ENCODE measurements around the gene KLHL22.

The KLHL22 gene

GRCh38 chr22:20432244-20432686 lies 63.3 kb downstream of the KLHL22 start:
- DNase-seq (ENCODE audit: low spot score), result no peak

- no peak for DNase-seq (ENCODE audit: low spot score)
Measured at GRCh38 chr22:20431511-20432192, 63.9 kb downstream of the KLHL22 start.

GRCh38 chr22:20430720-20431510 lies 64.7 kb downstream of the KLHL22 start:
- DNase-seq (ENCODE audit: low spot score), result peak; percentile 40

- no peak for DNase-seq (ENCODE audit: low spot score)
Measured at GRCh38 chr22:20430101-20430719, 65.4 kb downstream of the KLHL22 start.

- no peak for DNase-seq (ENCODE audit: low spot score)
Measured at GRCh38 chr22:20429254-20430100, 66.1 kb downstream of the KLHL22 start.

GRCh38 chr22:20428496-20429253 lies 66.9 kb downstream of the KLHL22 start:
- no peak for DNase-seq (ENCODE audit: low spot score)

- no peak for DNase-seq (ENCODE audit: low spot score)
Measured at GRCh38 chr22:20427945-20428417, 67.6 kb downstream of the KLHL22 start.

- DNase-seq (ENCODE audit: low spot score), result no peak
Measured at GRCh38 chr22:20427104-20427944, 68.3 kb downstream of the KLHL22 start.

- no peak for DNase-seq (ENCODE audit: low spot score)
Measured at GRCh38 chr22:20426259-20426615, 69.4 kb downstream of the KLHL22 start.

GRCh38 chr22:20425566-20426258 lies 69.9 kb downstream of the KLHL22 start:
- DNase-seq (ENCODE audit: low spot score), result no peak

- no peak for DNase-seq (ENCODE audit: low spot score)
Measured at GRCh38 chr22:20424932-20425565, 70.5 kb downstream of the KLHL22 start.

GRCh38 chr22:20424568-20424931 lies 71.0 kb downstream of the KLHL22 start:
- no peak for DNase-seq (ENCODE audit: low spot score)

- no peak for DNase-seq (ENCODE audit: low spot score)
Measured at GRCh38 chr22:20423906-20424551, 71.6 kb downstream of the KLHL22 start.

- DNase-seq (ENCODE audit: low spot score), result no peak
Measured at GRCh38 chr22:20423008-20423905, 72.3 kb downstream of the KLHL22 start.

- DNase-seq (ENCODE audit: low spot score), result no peak
Measured at GRCh38 chr22:20422271-20423007, 73.2 kb downstream of the KLHL22 start.

- DNase-seq (ENCODE audit: low spot score), result no peak
Measured at GRCh38 chr22:20421507-20421874, 74.1 kb downstream of the KLHL22 start.

All from RKO (cell line).